HG02884 (cell line): ENCODE data around the gene SH3BP2.

ENCODE experiments used
- ATAC-seq: cut with Tn5 transposase; IDR thresholded peaks from one replicate; pipeline ENCODE4 v1.9.1; 2021; ENCODE audit warnings: mild to moderate bottlenecking, moderate library complexity; ENCODE audit not compliant: unreplicated experiment

SH3BP2 gene

DNA sequence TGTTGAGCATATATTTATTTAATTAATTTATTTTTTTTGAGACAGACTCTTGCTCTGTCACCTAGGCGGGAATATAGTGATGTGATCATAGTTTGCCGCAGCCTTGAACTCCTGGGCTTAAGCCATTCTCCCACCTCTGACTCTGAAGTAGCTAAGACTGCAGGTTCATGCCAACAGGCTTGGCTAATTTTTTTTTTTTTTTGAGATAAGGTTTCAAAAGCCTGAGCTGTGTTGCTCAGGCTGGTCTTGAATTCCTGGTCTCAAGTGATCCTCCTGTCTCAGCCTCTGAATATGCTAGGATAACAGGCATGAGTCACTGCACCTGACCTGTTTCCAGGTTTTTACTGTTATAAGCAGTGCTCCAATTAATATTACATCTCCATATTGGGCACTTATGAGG lies 55.6 kb downstream of the SH3BP2 start:
- no peak for ATAC-seq

DNA sequence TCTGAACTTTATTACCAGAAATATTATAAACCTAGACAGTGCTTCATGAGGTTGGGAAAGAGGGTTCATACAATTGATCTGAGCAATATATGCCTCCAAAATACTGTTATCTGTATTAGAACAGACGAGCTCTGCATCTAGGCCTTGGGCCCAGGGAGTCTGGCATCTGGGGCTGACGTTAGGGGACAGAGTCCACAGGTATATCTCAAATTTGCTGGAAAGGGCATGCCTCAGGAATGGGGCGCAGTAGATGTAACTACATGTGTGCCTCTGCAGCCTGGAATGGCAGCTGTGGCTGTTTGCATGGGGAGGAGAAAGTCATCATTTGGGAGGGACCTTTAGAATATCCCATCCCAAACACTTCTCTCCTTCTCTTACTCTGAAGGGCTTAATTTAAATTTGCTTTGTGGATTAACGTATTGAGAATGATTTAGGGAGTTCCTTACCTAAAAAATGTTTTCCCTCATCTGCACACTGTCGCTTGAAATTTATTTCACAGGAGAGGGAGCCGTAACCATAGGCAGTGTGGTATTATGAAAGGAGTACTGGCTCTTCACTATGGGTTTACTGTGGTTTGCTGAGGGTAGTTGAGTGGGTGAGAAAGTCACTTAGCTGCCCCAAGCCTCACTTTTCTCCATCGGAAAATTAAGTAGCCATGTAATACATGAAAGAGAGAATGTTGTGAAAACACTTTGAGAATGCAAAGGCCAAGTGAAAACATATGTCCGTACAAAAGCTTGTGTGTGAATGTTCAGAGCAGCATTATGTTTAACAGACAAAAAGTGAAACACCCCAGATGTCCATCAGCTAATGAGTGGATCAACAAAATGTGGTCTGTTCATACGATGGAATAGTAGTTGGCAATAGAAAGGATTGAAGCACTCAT lies 56.6 kb downstream of the SH3BP2 start:
- ATAC-seq: no peak

- no peak for ATAC-seq
Observed at GRCh38 chr4:2850966-2851798, 58.3 kb downstream of the SH3BP2 start.

- no peak for ATAC-seq
Observed at GRCh38 chr4:2852481-2852921, 59.6 kb downstream of the SH3BP2 start.

DNA sequence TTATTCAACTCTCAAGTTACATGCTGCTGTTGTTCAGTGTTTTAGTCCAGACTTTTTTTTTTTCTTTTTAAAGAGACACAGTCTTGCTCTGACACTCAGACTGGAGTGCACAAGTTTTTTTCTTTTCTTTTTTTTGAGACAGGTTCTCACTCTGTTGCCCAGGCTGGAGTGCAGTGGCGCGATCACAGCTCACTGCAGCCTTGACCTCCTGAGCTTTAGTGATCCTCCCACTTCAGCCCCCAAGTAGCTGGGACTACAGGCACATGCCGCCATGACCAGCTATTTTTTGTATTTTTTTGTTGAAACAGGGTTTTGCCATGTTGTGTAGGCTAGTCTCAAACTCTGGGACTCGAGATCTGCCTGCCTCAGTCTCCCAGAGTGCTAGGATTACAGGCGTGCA lies 62.7 kb downstream of the SH3BP2 start:
- no peak for ATAC-seq

GRCh38 chr4:2856266-2856665 lies 63.4 kb downstream of the SH3BP2 start:
- no peak for ATAC-seq

GRCh38 chr4:2857349-2857927 lies 64.6 kb downstream of the SH3BP2 start:
- no peak for ATAC-seq

DNA sequence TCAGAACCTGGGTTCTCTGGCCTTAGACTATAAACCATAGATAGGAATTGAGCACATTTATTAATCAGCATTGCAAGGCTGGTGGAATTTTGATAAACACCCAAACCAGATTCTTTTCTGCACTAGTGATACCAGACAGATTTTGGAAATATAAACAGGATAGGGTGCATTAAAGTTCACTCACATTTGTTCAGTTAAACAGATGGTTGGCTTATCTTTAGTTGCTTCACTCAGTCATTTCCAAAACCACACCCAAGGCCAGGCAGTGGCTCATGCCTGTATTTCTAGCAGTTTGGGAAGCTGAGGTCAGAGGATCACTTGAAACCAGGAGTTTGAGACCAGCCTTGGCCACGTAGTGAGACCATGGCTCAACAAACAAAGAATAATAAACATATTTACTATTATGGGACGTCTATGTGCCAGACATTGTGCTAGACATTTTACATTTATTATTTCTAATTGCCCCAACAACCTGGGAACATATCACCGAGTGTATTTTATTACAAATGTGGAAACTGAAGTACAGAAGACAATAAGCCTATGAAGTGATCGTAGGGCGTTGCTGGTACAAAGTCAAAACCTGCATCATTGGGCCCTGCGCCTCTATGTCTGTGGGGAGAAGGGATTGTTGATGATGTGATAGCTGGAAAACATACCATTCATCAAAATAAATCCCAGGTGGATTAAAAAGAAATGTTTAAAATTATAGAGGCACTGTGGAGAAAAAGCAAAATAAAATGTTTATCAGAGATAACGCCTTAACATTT lies 65.7 kb downstream of the SH3BP2 start:
- no peak for ATAC-seq

DNA sequence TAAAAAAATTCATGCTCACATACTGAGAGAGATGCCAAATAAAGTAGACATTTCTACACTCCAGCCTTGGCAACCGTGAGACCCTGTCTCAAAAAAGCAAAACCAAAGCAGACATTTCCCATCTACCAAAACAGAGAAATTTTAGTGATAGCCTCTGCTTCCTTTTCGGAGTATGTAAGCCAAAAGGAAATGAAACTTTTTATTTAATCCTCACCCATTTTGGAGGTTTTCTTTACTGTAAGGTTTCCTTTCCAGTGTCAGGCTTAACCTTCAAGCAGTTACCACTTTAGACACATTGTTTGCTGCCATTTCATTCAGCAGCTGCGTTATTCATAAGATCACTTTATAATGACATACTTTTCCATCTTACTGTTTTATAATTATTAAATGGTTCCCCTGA lies 66.6 kb downstream of the SH3BP2 start:
- ATAC-seq: no peak

- ATAC-seq: no peak
Observed at GRCh38 chr4:2860391-2861348, 67.8 kb downstream of the SH3BP2 start.

GRCh38 chr4:2861631-2862436 lies 68.9 kb downstream of the SH3BP2 start:
- no peak for ATAC-seq

DNA sequence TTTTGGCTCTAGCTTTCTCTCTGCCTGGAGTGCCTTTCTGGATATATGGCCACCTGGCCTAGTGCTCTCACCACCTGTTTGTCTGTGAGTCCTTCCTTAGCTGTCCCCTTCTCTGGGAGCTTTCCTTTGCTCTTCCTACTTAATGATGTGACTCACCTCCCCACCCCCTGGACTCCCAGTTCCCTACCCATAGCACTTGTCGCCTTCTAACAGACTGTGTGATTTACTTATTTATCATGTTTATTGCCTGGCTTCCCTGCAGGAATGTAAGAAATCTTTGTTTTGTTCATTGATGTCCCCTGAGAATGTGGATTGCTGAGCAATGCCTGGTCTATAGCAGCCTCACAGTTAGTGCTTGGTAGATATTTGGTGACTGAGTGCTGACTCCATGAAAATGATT lies 69.6 kb downstream of the SH3BP2 start:
- ATAC-seq: no peak

- no peak for ATAC-seq
Observed at GRCh38 chr4:2863649-2864048, 70.8 kb downstream of the SH3BP2 start.

- no peak for ATAC-seq
Observed at GRCh38 chr4:2865196-2865780, 72.4 kb downstream of the SH3BP2 start.

DNA sequence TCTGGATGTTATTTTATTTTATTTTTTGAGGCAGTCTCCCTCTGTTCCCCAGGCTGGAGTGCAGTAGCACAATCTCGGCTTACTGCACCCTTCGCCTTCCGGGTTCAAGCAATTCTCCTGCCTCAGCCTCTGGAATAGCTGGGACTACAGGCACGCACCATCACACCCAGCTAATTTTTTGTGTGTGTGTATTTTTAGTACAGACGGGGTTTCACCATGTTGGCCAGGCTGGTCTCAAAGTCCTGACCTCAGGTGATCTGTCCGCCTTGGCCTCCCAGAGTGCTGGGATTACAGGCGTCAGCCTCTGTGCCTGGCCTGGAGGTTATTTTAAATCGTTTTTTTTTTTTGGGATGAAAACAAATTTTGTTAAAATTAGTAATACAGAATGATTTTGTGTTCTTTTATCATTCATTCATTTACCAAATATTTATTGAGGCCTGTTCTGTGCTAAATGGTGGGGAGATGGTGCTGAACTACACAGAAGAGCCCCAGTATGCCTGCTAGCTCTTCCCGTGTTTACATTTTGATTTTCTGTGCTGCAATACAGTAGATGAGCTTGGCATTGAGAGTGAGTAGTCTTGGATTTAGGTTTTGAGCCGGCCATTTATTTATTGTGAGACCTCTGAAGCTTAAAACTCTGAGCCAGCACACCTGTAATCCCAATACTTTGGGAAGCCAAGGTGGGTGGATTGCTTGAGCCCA lies 73.4 kb downstream of the SH3BP2 start:
- no peak for ATAC-seq

DNA sequence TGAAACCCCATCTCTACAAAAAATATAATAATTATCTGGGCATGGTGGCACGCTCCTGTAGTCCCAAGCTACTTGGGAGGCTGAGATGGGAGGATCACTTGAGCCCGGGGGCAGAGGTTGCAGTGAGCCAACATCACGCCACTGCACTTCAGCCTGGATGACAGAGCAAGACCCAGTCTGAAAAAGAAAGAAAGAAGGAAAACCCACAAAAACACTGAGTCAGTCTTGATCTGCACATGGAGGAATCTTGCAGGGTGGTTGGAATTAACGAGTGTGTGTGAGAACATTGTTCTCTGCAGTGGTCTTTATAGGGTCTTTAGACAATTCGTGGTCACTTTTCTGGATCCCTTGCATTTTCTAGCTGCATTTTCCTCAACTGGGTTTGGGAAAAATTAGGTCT lies 74.0 kb downstream of the SH3BP2 start:
- ATAC-seq: no peak

GRCh38 chr4:2867758-2868491 lies 75.0 kb downstream of the SH3BP2 start:
- ATAC-seq: no peak
